Endometrium (tissue), 2 donors: Measurements from ENCODE around the gene BCAS3.
"Not testable (repeated sequence)": the region's sequence is repeated elsewhere in the genome, so short reads cannot be mapped to it uniquely, and the experiment has no call there.

Experiments used
- FAIRE-seq: peaks from 2 replicates; lab custom pipeline; 2012; peaks lifted over from hg19 to GRCh38; lab: Jason Lieb, UNC
- donor health status: control.
- donor health status: control.

Gene BCAS3

GRCh38 chr17:60747069-60747808 is 69.6 kb downstream of the BCAS3 start:
- FAIRE-seq, result no peak

DNA sequence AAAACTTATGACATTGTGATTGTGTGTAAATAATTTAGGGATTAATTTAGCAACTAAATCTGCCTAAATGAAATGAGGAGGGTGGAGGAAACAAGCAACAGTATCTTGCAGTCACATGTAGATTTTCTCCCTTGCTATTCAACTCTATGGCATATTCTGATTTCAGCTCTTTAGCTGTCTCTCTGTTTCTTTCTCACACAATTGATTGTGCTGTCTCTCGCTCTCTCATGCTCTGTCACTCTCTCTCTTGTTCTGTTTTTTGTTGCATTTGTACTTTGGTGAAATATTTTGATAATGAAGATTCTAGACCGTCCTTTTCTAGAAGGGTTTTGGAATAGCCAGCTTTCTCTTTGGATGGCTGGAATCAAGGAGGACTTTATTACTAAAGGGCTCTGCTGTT is 70.6 kb downstream of the BCAS3 start:
- no peak for FAIRE-seq

- FAIRE-seq, result no peak
Observed at GRCh38 chr17:60749050-60749449, 71.4 kb downstream of the BCAS3 start.

- FAIRE-seq, result no peak
Observed at GRCh38 chr17:60749708-60750107, 72.1 kb downstream of the BCAS3 start.

DNA sequence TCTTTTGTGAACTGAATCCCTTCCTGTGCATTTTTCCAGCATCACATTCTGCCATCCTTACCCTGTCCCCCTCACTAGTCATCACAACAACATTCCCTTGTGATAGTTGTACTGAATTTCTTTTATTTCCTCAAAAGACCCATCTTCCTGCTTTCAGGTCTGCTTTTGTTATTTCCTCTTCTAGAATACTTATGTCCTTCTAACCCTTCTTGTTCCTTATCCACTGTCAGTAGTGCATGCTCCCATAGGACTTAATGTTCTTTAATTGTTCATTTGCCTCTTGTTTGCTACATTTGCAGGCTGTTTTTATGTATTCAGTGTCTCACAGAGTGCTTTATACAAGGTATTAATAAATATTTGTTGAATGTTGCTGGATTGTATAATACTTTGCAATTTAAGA is 73.0 kb downstream of the BCAS3 start:
- no peak for FAIRE-seq

- peak; percentile 65 for FAIRE-seq
Observed at GRCh38 chr17:60751884-60752283, 74.2 kb downstream of the BCAS3 start.

GRCh38 chr17:60752873-60753577 is 75.4 kb downstream of the BCAS3 start:
- no peak for FAIRE-seq

GRCh38 chr17:60754057-60754604 is 76.5 kb downstream of the BCAS3 start:
- no peak for FAIRE-seq

DNA sequence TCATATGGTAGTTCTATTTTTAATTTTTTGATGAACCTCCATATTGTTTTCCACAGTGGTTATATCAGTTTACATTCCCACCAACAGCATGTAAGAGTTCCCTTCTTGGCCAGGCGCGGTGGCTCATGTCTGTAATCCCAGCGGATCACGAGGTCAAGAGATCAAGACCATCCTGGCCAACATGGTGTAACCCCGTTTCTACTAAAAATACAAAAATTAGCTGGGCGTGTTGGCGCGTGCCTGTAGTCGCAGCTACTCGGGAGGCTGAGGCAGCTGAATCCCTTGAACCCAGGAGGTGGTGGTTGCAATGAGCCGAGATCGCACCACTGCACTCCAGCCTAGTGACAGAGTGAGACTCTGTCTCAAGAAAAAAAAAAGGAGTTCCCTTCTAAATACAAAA is 79.1 kb downstream of the BCAS3 start:
- not testable (repeated sequence) for FAIRE-seq

- no peak for FAIRE-seq
Observed at GRCh38 chr17:60757437-60757836, 79.8 kb downstream of the BCAS3 start.

DNA sequence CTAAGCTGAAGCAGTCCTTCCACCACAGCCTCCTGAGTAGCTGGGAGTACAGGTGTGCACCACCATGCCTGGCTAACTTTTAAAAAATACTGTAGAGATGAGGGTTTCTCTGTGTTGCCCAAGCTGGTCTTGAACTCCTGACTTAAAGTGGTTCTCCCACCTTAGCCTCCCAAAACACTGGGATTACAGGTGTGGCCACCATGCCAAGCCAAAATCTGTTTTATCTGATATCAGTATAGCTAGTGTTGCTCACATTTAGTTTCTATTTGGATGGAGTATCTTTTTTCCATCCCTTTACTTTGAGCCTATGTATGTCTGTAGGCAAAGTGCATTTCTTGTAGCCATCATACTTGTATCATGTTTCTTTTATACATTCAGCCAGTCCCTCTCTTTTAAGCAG is 82.1 kb downstream of the BCAS3 start:
- no peak for FAIRE-seq

DNA sequence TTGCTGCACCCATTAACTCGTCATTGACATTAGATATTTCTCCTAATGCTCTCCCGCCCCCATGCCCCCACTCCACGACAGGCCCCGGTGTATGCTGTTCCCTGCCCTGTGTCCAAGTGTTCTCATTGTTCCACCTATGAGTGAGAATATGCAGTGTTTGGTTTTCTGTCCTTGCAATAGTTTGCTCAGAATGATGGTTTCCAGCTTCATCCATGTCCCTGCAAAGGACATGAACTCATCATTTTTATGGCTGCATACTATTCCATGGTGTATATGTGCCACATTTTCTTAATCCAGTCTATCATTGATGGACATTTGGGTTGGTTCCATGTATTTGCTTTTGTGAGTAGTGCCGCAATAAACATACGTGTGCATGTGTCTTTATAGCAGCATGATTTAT is 83.7 kb downstream of the BCAS3 start:
- not testable (repeated sequence) for FAIRE-seq

DNA sequence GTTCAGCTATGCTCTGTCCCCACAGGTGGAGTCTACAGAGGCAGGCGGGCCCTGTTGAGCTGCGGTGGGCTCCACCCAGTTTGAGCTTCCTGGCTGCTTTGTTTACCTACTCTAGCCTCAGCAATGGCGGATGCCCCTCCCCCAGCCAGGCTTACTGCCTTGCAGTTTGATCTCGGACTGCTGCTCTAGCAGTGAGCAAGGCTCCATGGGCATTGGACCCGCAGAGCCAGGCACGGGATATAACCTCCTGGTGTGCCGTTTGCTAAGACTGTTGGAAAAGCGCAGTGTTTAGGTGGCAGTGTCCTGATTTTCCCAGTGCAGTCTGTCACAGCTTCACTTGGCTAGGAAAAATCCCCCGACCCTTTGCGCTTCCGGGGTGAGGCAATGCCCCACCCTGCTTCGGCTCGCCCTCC is 89.1 kb downstream of the BCAS3 start:
- no peak for FAIRE-seq

- no peak for FAIRE-seq
Observed at GRCh38 chr17:60767744-60768308, 90.2 kb downstream of the BCAS3 start.

- no peak for FAIRE-seq
Observed at GRCh38 chr17:60769327-60769726, 91.7 kb downstream of the BCAS3 start.

DNA sequence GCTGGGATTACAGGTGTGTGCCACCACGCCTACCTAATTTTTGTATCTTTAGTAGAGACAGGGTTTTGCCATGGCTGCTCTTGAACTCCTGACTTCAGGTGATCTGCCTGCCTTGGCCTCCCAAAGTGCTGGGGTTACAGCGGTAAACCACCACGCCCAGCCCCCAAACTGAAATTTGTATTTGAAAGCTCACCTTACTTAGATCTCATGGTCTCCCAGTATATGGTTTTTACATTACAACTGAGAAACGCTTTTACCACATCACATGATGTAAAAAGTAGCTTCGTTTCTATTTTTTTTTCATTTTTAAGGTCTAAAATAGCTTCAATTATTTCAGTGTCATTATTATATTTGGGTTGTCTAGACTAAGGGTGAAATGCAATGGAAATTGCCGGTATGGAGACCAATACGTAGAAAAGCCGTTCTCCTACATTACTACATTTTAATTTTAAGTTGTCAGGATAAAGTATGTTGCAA is 93.3 kb downstream of the BCAS3 start:
- FAIRE-seq, result no peak

GRCh38 chr17:60771621-60772020 is 94.0 kb downstream of the BCAS3 start:
- FAIRE-seq, result not testable (repeated sequence)

GRCh38 chr17:60773552-60773951 is 95.9 kb downstream of the BCAS3 start:
- no peak for FAIRE-seq

- FAIRE-seq, result no peak
Observed at GRCh38 chr17:60781880-60782412, 104.3 kb downstream of the BCAS3 start.

DNA sequence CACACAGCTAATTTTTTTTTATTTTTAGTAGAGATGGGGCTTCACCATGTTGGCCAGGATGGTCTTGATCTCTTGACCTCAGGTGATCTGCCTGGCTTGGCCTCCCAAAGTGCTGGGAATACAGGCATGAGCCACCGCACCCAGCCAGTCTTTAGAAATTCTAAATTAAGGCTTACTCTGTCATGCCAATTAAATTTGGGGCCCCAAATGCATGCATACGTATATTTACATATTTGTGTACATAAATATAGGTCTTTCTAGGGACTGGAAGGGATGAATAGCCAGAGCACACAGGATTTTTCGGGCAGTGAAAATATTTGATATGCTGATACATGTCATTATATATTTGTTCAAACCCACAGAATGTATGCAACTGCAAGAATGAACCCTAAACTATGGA is 105.1 kb downstream of the BCAS3 start:
- FAIRE-seq, result no peak

GRCh38 chr17:60790205-60790604 is 112.6 kb downstream of the BCAS3 start:
- FAIRE-seq, result no peak

DNA sequence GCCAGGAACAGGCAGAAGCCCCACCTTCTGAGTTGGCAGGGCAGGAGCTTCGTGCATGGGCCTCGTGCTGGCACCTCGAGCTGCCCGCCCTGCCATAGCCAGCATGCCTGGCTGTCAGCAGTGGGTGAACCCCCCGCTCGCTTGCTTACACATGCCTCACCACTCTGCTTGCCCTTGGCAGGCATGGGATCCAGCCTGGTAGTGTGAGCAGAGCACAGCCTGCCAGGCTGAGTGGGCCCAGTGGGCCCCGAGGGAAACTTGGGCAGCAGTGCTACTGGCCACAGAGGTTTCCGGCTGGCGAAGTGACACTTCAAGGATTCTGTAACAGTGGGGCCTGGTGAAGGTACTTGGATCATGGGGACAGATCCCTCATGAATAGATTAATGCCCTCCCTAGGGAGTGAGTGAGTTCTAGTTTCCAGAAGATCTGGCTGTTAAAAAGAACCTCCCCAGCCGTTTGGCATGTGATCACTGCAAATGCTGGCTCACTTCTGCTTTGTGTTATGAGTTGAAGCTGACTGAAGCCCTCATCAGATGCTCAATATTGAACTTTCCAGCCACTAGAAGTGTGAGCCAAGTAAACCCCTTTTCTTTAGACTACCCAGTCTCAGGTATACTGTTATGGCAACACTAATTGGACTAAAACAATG is 114.7 kb downstream of the BCAS3 start:
- FAIRE-seq, result no peak
